ENCODE results near the gene PRAMEF4.
"Not testable (repeated sequence)": the region's sequence is repeated elsewhere in the genome, so short reads cannot be mapped to it uniquely, and the experiment has no call there.

PRAMEF4 gene

GRCh38 chr1:12886101-12886500, at the start of gene PRAMEF4:
PRAMEF4 (minus strand) TSS chr1:12886201; CDS start chr1:12883394, 2,807 bp downstream.
- not testable (repeated sequence) for DNase-seq

DNA sequence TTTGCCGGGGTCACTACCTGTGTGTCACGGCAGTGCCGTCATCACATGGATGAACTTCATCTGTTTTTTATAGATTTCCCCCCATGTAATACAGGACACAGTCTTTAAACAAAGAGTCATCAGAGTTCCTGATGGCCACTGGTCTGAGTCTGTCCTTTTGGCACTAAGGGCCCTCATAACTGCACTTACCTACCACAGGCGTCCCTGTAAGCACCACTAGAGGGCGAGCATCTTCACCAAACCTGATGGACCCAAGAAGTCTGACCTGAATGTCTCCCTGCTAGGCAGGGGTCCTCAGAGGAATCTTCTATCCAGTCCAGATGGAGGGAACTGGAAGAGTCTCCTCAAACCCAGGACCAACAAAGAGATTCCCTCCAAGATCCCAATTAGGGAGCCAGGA, 38.4 kb upstream of the PRAMEF4 start:
- DNase-seq: peak; percentile 0

DNA sequence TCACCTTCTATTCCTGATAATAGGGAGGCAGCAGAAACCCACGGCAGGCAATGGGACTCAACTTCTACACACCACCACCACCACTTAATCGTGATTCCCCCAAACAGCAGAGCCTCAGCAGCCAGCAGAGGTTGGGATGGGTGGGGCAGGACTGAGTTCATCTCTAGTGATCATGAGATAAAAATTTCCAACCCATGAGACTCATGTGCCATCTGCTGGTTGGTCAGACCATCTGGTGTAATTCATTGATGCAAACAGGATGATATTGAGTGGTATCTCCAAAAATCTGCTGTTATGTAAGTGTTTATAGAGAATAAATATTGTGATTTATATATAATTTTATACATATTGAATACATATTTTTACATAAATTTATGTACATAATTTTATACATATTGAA, 35.7 kb upstream of the PRAMEF4 start:
- peak; percentile 0 for DNase-seq

DNA sequence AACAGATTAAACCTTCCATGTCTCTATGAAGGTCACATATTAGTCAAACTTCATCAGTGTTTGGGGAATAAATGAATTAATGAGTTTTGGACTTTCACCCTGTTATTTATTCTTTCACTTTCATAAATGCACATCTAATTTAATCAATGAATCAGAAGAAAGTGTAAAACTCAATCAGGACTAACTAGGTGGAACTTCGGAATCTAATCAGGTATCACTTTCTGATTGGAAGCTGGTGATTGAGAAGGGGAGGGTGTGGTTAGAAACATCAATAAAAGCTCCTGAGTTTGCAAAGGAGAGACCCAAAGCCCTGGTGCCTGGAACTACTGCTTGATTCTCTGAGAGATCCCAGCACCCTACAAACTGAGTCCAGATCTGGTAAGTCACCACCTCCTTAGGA, 30.3 kb upstream of the PRAMEF4 start, which contains the start of gene PRAMEF7:
PRAMEF7 (plus strand) TSS at position 301 of the 400 bp plus-strand sequence. CDS start 1,083 bp downstream, outside the sequence.
- DNase-seq: not testable (repeated sequence)

GRCh38 chr1:12903793-12904572, 18.0 kb upstream of the PRAMEF4 start:
- DNase-seq: not testable (repeated sequence)

- not testable (repeated sequence) for DNase-seq
Observed at GRCh38 chr1:12899186-12899585, 13.2 kb upstream of the PRAMEF4 start.

GRCh38 chr1:12898170-12898569, 12.2 kb upstream of the PRAMEF4 start, which contains the start of gene PRAMEF10:
PRAMEF10 (minus strand) TSS chr1:12898270; CDS start chr1:12895847, 2,423 bp downstream.
- not testable (repeated sequence) for DNase-seq

GRCh38 chr1:12878453-12878852, 7.5 kb downstream of the PRAMEF4 start:
- DNase-seq: not testable (repeated sequence)

GRCh38 chr1:12863131-12863880, 22.7 kb downstream of the PRAMEF4 start:
- DNase-seq: not testable (repeated sequence)

- DNase-seq: not testable (repeated sequence)
Observed at GRCh38 chr1:12856786-12857185, 29.2 kb downstream of the PRAMEF4 start, which contains the start of gene PRAMEF2. PRAMEF2 (plus strand) TSS chr1:12857086; CDS start chr1:12859010, 1,924 bp downstream.

- DNase-seq: no peak
Observed at GRCh38 chr1:12851779-12852178, 34.2 kb downstream of the PRAMEF4 start.

- not testable (repeated sequence) for DNase-seq
Observed at GRCh38 chr1:12848620-12849019, 37.4 kb downstream of the PRAMEF4 start, which contains the start of gene HNRNPCL1. HNRNPCL1 (minus strand) TSS chr1:12848720; CDS start chr1:12848289, 431 bp downstream.

- not testable (repeated sequence) for DNase-seq
Observed at GRCh38 chr1:12833251-12833650, 52.8 kb downstream of the PRAMEF4 start.

DNA sequence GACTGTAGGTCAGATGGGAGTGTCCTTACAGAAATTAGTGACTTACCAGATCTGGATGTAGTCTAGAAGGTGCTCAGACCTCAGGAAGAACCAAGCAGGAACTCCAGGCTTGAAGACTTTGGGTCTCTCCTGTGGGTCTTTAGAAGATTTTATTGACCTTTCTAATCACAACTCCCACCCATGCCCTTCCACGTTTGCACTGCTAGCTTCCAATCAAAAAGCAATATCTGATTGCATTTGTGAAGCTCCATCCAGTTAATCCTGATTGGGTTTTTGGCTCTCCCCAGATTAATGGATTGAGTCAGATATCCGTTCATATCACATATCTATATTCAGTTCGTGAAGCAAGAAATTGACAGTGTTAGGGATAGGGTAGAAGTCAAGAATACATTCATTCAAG, 54.7 kb downstream of the PRAMEF4 start, which contains the start of gene PRAMEF11:
PRAMEF11 (minus strand) TSS at position 101 of the 400 bp plus-strand sequence. CDS start 2,621 bp downstream, outside the sequence.
- DNase-seq: not testable (repeated sequence)
